Pancreas (tissue), 10 donors: ENCODE results near the gene PLSCR1. TPM values are rescaled to one million over a fixed set of nuclear protein-coding genes. Genes with fewer than 3 reads are reported as not detected.

Source experiments
- ATAC-seq, 4 donors: fragments of 200-7000 bp; cut with Tn5 transposase; one replicate each; pipeline versions ENCODE4 v1.8.0 to v1.9.1; 2020; ENCODE audit warnings: mild to moderate bottlenecking in 4 of 4, moderate library complexity in 4 of 4
- DNase-seq, 6 donors: peaks; one replicate each; pipeline ENCODE4 v3.0.0-alpha.2; 2020
- FAIRE-seq: peaks from 2 replicates; lab custom pipeline; 2012; peaks lifted over from hg19 to GRCh38; lab: Jason Lieb, UNC
- H3K27ac ChIP-seq, 4 donors: fragments of 200-600 bp; sonication (generic); 1 replicate in 3 of 4; 2 replicates in 1 of 4; pipeline versions ENCODE4 v1.5.0 to v1.8.0; 2020
- H3K27me3 ChIP-seq, 4 donors: fragments of 200-600 bp; one replicate each; pipeline ENCODE4 v1.8.0; 2021
- H3K36me3 ChIP-seq, 3 donors: fragments of 200-600 bp; sonication (generic) in 1 of 3; one replicate each; pipeline versions ENCODE4 v1.5.0 to v1.8.0; 2020 to 2021
- H3K4me1 ChIP-seq, 3 donors: fragments of 200-600 bp; one replicate each; pipeline ENCODE4 v1.8.0; 2021
- H3K4me3 ChIP-seq, 4 donors: fragments of 200-600 bp; sonication (generic) in 2 of 4; one replicate each; pipeline versions ENCODE4 v1.5.0 to v1.8.0; 2020 to 2021
- H3K9me3 ChIP-seq, 4 donors: fragments of 200-600 bp; one replicate each; pipeline ENCODE4 v1.8.0; 2021
- CTCF ChIP-seq, 4 donors: fragments of 200-600 bp; sonication (generic) in 3 of 4; IDR thresholded peaks; one replicate each; pipeline versions ENCODE4 v1.5.0 to v1.8.0; 2021; ENCODE audit warnings: antibody characterized with exemption in 4 of 4
- WGBS, 2 donors: extraction: QIAGEN DNeasy Blood & Tissue Kit; methylation state at CpG; one replicate each; pipeline ENCODE4 v1.1.7; 2013; 5-methylcytosine and 5-hydroxymethylcytosine counted together
- intact Hi-C, 3 donors: fragments of 100-400 bp; cut with DNase I; formaldehyde crosslinking; loops; one replicate each; pipeline versions ENCODE4 v1.11.1 to v1.14.2; 2022
- polyA plus RNA-seq, 2 donors: library from polyadenylated mRNA; stranded (reverse); fragments of 200-250 nt; gene quantifications; one replicate each; pipeline ENCODE4 v1.2.3, GENCODE V29; 2013
- total RNA-seq, 6 donors: library from RNA; stranded (reverse); fragmentation: NEBNext Ultra II Directional in 4 of 6; extraction: Animal tissue kit (Norgen Biotek cat#: 25700) in 4 of 6; gene quantifications; one replicate each; pipeline versions ENCODE4 v1.2.1 to v1.2.4, GENCODE V29; 2021 to 2023
- donor health status: healthy with polysubstance abuse.
- donor health status: DM: no; HTN: no; CAD: no; lungs with moderate emphysema.
- donor health status: DM: no; HTN: no; CAD: no.
- donor health status: control.
- donor health status: control.
- donor health status: Bipolar disorder and iron deficiency.
- donor health status: DM: yes; HTN: yes; CAD: no.
- donor health status: DM: no; HTN: no; CAD: no.
- donor health status: DM: no; HTN: no; CAD: no.
- donor health status: DM: yes; HTN: yes; CAD: no.

Gene PLSCR1
- total and polyA plus RNA-seq, 8 donors: 23.8 to 117 (median 40.7) TPM

GRCh38 chr3:146554151-146554760 lies 9.8 kb upstream of the PLSCR1 start:
- WGBS, 2 donors: 81 to 88% methylated on average over 7 of the region's 7 CpGs
- DNase-seq: no peak
- no peaks in the 10 kb centered on the region for H3K36me3 ChIP-seq
- intact Hi-C loops: no loop called here
- H3K9me3 ChIP-seq: no peaks in the 10 kb centered on the region
- no peaks in the 10 kb centered on the region for H3K4me1 ChIP-seq
- H3K27ac ChIP-seq: no peak overlapping the region
- no peak for TF ChIP-seq CTCF (IDR thresholded peaks at IDR 0.05)
- FAIRE-seq: no peak
- no peak overlapping the region for H3K4me3 ChIP-seq
- ATAC-seq: no peak
- H3K27me3 ChIP-seq: no peaks in the 10 kb centered on the region

- no peak for TF ChIP-seq CTCF (IDR thresholded peaks at IDR 0.05)
- intact Hi-C loops: no loop called here
- peak in 1 of 4 donors; percentile 19 for ATAC-seq
- Histone ChIP-seq H3K27ac (no peak overlapping the region), H3K27me3 (no peaks in the 10 kb centered on the region), H3K36me3 (no peaks in the 10 kb centered on the region), H3K4me1 (no peaks in the 10 kb centered on the region), H3K4me3 (no peak overlapping the region), H3K9me3 (no peaks in the 10 kb centered on the region)
- no peak for DNase-seq
- no peak for FAIRE-seq
- 87 to 88% methylated on average over 5 of the region's 5 CpGs for WGBS, 2 donors
These were observed 6.5 kb upstream of the PLSCR1 start for GRCh38 chr3:146550743-146551510.

- Histone ChIP-seq H3K4me1 (peaks cover 0 to 1% (median under 1%) of the 10 kb centered on the region in 3 donors), H3K36me3 (no peaks in the 10 kb centered on the region), H3K4me3 (no peak overlapping the region), H3K27ac (no peak overlapping the region), H3K27me3 (no peaks in the 10 kb centered on the region), H3K9me3 (no peaks in the 10 kb centered on the region)
- intact Hi-C loops: no loop called here
- TF ChIP-seq CTCF (IDR thresholded peaks at IDR 0.05): no peak
- no peak for ATAC-seq
- FAIRE-seq: no peak
- DNase-seq: no peak
These were observed 5.7 kb upstream of the PLSCR1 start for GRCh38 chr3:146550070-146550615.

GRCh38 chr3:146547235-146547835 lies 2.9 kb upstream of the PLSCR1 start:
- TF ChIP-seq CTCF (IDR thresholded peaks at IDR 0.05): no peak
- H3K4me3 ChIP-seq: no peak overlapping the region
- ATAC-seq (no peak), FAIRE-seq (no peak), DNase-seq (no peak)
- no peaks in the 10 kb centered on the region for H3K9me3 ChIP-seq
- no peaks in the 10 kb centered on the region for H3K36me3 ChIP-seq
- intact Hi-C loops: no loop called here
- no peak overlapping the region for H3K27ac ChIP-seq
- peaks cover 0 to 4% (median 3%) of the 10 kb centered on the region in 3 donors for H3K4me1 ChIP-seq
- no peaks in the 10 kb centered on the region for H3K27me3 ChIP-seq
